Uterine smooth muscle cell (primary cell): Measurements from ENCODE around the gene OR14A16. TPM values are rescaled to one million over a fixed set of nuclear protein-coding genes. Genes with fewer than 3 reads are reported as not detected.

ENCODE experiments used
- total RNA-seq: library from RNA; depleted of rRNA; stranded (reverse); fragments of >200 nt; gene quantifications from 2 replicates; pipeline ENCODE4 v1.2.3, GENCODE V29; 2014

OR14A16 gene, protein sequence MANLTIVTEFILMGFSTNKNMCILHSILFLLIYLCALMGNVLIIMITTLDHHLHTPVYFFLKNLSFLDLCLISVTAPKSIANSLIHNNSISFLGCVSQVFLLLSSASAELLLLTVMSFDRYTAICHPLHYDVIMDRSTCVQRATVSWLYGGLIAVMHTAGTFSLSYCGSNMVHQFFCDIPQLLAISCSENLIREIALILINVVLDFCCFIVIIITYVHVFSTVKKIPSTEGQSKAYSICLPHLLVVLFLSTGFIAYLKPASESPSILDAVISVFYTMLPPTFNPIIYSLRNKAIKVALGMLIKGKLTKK
- not detected in 2 replicates for total RNA-seq

DNA sequence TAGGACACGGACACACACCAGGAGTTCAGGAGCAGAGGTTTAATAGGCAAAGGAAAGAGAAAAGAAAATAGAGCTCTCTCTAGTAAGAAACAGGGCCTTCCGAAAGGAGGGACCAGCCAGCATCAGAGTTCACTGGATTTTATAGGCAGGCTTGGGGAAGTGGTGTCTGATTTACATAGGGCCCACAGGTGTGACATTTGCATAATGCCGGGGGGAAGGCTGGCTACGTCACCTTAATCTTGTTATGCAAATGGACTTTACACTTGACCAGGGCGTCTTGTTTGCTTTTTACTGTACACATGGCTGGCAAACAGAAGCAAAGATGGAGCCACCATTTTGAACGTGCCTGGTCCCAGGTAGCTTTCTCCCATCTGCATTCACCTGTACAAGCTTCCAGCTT lies at the start of gene OR14A16:
OR14A16 (minus strand) TSS at position 97 of the 400 bp plus-strand sequence. CDS start 8,390 bp downstream, outside the sequence.

DNA sequence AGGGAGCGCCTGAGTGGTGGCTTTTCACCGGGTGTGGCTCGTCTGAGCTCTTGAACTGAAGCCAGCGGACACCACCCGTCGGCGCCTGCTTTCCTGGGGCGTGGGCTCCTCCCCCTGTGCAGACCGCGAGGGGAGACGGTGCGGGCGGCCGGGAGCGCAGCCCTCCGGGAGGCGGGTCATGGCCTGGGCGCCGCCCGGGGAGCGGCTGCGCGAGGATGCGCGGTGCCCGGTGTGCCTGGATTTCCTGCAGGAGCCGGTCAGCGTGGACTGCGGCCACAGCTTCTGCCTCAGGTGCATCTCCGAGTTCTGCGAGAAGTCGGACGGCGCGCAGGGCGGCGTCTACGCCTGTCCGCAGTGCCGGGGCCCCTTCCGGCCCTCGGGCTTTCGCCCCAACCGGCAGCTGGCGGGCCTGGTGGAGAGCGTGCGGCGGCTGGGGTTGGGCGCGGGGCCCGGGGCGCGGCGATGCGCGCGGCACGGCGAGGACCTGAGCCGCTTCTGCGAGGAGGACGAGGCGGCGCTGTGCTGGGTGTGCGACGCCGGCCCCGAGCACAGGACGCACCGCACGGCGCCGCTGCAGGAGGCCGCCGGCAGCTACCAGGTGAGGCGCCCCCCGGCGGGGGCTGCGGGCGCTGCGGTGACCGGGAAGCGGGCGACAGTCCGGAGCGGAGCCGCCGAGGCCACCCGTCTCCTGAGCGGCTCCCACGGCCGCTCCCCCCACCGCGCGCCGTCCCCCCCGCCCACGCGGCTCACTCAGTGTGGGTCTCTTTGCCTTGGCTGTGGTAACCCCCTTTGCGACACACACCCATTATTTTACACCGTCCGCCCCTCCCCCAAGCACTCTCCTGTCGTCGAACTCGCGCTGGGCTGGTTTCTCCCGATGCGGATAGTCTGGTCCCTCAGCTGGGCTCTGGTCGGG lies 33.4 kb upstream of the OR14A16 start, which contains the start of gene TRIM58:
TRIM58 (plus strand) TSS at position 119 of the 916 bp plus-strand sequence; CDS start at position 179, 60 bp downstream.

DNA sequence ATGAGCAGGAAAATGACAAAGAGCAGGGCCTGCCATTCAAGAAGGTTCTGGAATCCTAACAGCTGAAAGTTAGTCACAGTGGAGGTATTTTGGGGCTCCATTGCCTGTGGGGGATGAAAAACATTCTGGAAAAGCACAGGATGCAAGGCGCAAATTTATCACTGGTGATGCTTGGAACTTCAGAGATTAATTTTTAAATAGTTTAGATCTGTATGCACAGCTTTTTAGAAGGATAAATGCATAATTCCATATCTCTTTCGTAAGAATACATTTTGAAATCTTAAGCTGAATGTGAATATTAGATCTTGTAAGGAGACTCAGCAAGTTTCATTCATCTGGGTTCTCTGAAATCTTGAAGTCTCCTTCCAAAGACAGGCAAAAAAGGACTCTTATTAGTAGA lies 17.9 kb upstream of the OR14A16 start, which contains the start of gene OR11L1:
OR11L1 (minus strand) TSS at position 101 of the 400 bp plus-strand sequence; CDS start at position 101, 0 bp downstream.

Other genes with a start within 250 kb of the OR14A16 start
- not detected in 2 replicates for gene OR2G2, start 235.8 kb downstream of the OR14A16 start, total RNA-seq
- gene OR2G3, start 218.5 kb downstream of the OR14A16 start, total RNA-seq = not detected in 2 replicates
- gene OR13G1, start 144.4 kb downstream of the OR14A16 start, total RNA-seq = not detected in 2 replicates
- not detected in 2 replicates for gene OR6F1, start 107.5 kb downstream of the OR14A16 start, total RNA-seq
- gene OR14K1, start 85.5 kb downstream of the OR14A16 start, total RNA-seq = not detected in 2 replicates
- gene OR14A2, start 76.0 kb downstream of the OR14A16 start, total RNA-seq = not detected in 2 replicates
- gene OR1C1, start 63.6 kb downstream of the OR14A16 start, total RNA-seq = not detected in 2 replicates
- not detected in 2 replicates for gene OR11L1, start 17.8 kb upstream of the OR14A16 start, total RNA-seq
- 0.37 and 0.66 TPM in 2 replicates for gene TRIM58, start 33.1 kb upstream of the OR14A16 start, total RNA-seq
- not detected in 2 replicates for gene OR2W3, start 71.5 kb upstream of the OR14A16 start, total RNA-seq
- not detected in 2 replicates for gene OR2T8, start 96.1 kb upstream of the OR14A16 start, total RNA-seq
- gene OR2AJ1, start 100.8 kb upstream of the OR14A16 start, total RNA-seq = not detected in 2 replicates
- gene OR2L8, start 124.7 kb upstream of the OR14A16 start, total RNA-seq = 0.25 TPM in 1 of 2 replicates, not detected in the other
- gene OR2AK2, start 141.1 kb upstream of the OR14A16 start, total RNA-seq = 0.25 TPM in 1 of 2 replicates, not detected in the other
- under 0.01 and 0.12 TPM in 2 replicates for gene OR2L5, start 189.5 kb upstream of the OR14A16 start, total RNA-seq
- under 0.01 TPM in 1 of 2 replicates, not detected in the other for gene OR2L2, start 206.0 kb upstream of the OR14A16 start, total RNA-seq
- gene OR2L3, start 222.7 kb upstream of the OR14A16 start, total RNA-seq = 0.11 and 0.12 TPM in 2 replicates